HG03521 (cell line): ENCODE results near the gene HADHA.
"Not testable (repeated sequence)": the region's sequence is repeated elsewhere in the genome, so short reads cannot be mapped to it uniquely, and the experiment has no call there.

ENCODE experiments used
- ATAC-seq: cut with Tn5 transposase; IDR thresholded peaks from one replicate; pipeline ENCODE4 v1.9.1; 2021; ENCODE audit warnings: mild to moderate bottlenecking, moderate library complexity; ENCODE audit not compliant: unreplicated experiment

Gene HADHA

GRCh38 chr2:26244309-26245230 is at the start of gene HADHA, which contains the start of gene HADHB:
TSS of gene HADHA (minus strand) at chr2:26244632. CDS start at chr2:26244596, 36 bp downstream.
TSS of gene HADHB (plus strand) at chr2:26244939. CDS start at chr2:26254255, 9,316 bp downstream.
- ATAC-seq = peak; percentile 56

- no peak for ATAC-seq
Measured at GRCh38 chr2:26292646-26293045, 48.2 kb upstream of the HADHA start.

- no peak for ATAC-seq
Measured at GRCh38 chr2:26290001-26290400, 45.6 kb upstream of the HADHA start.

GRCh38 chr2:26285931-26286330 is 41.5 kb upstream of the HADHA start:
- no peak for ATAC-seq

GRCh38 chr2:26284132-26284531 is 39.7 kb upstream of the HADHA start:
- no peak for ATAC-seq

GRCh38 chr2:26283606-26284005 is 39.2 kb upstream of the HADHA start:
- no peak for ATAC-seq

GRCh38 chr2:26281226-26281625 is 36.8 kb upstream of the HADHA start:
- ATAC-seq = no peak

- ATAC-seq = no peak
Measured at GRCh38 chr2:26279886-26280285, 35.5 kb upstream of the HADHA start.

GRCh38 chr2:26276484-26277227 is 32.2 kb upstream of the HADHA start:
- no peak for ATAC-seq

- ATAC-seq = no peak
Measured at GRCh38 chr2:26274058-26274613, 29.7 kb upstream of the HADHA start.

- no peak for ATAC-seq
Measured at GRCh38 chr2:26273501-26273900, 29.1 kb upstream of the HADHA start.

- no peak for ATAC-seq
Measured at GRCh38 chr2:26270373-26270772, 25.9 kb upstream of the HADHA start.

GRCh38 chr2:26269571-26270158 is 25.2 kb upstream of the HADHA start:
- no peak for ATAC-seq

GRCh38 chr2:26268670-26269385 is 24.4 kb upstream of the HADHA start:
- not testable (repeated sequence) for ATAC-seq

- ATAC-seq = no peak
Measured at GRCh38 chr2:26268213-26268612, 23.8 kb upstream of the HADHA start.

- ATAC-seq = not testable (repeated sequence)
Measured at GRCh38 chr2:26258836-26259235, 14.4 kb upstream of the HADHA start.

- no peak for ATAC-seq
Measured at GRCh38 chr2:26255759-26256384, 11.4 kb upstream of the HADHA start.

- ATAC-seq = no peak
Measured at GRCh38 chr2:26251893-26252292, 7.5 kb upstream of the HADHA start.

GRCh38 chr2:26249625-26250024 is 5.2 kb upstream of the HADHA start:
- no peak for ATAC-seq

GRCh38 chr2:26246818-26247217 is 2.4 kb upstream of the HADHA start:
- ATAC-seq = no peak
